NB4 (cell line): Measurements from ENCODE around the gene CNGB1.

ENCODE experiments used
- DNase-seq: peaks from one replicate; pipeline ENCODE4 v3.0.0; 2010; ENCODE audit warnings: low read depth
- H3K4me3 ChIP-seq: one replicate; pipeline ENCODE4 v1.5.1; 2011; ENCODE audit warnings: mild to moderate bottlenecking, low read depth, low read length, moderate library complexity
- CTCF ChIP-seq: IDR thresholded peaks from one replicate; pipeline ENCODE4 v1.5.1; 2012; ENCODE audit warnings: low read depth, low read length
- MAX ChIP-seq: IDR thresholded peaks from 2 replicates; pipeline ENCODE4 v1.6.1; 2011; ENCODE audit warnings: low read depth, low read length
- MYC ChIP-seq: IDR thresholded peaks from 2 replicates; pipeline ENCODE4 v1.6.1; 2011; ENCODE audit warnings: low read depth, low read length
- POLR2A ChIP-seq: IDR thresholded peaks from 2 replicates; pipeline ENCODE4 v1.6.1; 2011; ENCODE audit warnings: mild to moderate bottlenecking; ENCODE audit not compliant: insufficient read length; ENCODE audit errors: extremely low read depth

The CNGB1 gene

DNA sequence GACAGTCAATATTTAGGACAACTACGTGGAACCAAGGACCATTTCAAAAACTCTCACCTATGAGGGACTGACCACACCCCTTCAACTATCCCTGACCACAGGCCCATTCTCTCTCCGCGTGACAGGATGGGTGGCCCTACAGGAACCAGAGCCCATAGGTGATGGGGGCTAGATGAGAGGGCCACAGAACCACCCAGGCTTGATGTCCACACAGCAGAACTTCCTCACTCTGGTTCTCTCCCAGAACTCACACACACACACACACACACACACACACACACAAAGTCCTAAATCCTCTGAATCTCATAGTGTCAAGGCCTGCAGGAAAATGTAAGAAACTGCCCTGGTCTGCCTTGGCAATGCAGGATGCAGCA, 28.1 kb upstream of the CNGB1 start:
- no peak for DNase-seq
- peak overlapping the region; percentile 62 for H3K4me3 ChIP-seq
- TF ChIP-seq POLR2A (no peak), CTCF (no peak), MAX (no peak), MYC (no peak)

DNA sequence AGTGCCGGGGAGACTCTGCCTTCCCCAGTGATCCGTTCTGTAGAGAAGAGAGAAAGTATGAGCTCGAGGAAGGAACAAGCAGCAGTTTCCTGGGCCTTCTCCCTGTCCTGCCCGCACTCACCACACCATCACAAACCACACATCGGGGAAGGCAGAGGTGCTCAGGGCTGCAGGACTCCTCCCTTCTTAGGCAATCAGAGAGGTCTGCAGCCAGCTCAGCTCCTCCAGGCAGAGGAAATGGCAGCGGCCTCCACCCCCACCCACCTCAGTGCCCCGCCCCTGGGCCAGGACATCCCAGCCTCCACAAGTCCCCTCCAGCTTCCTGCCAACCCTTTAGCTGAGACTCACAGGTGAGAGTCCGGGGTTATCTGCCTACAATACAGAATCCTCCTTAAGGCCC, 27.6 kb upstream of the CNGB1 start:
- no peak for TF ChIP-seq CTCF
- peak; percentile 55 for TF ChIP-seq MAX
- peak; percentile 64 for TF ChIP-seq MYC
- TF ChIP-seq POLR2A, result no peak
- peak; percentile 96 for DNase-seq
- H3K4me3 ChIP-seq, result peak overlapping the region; percentile 62

DNA sequence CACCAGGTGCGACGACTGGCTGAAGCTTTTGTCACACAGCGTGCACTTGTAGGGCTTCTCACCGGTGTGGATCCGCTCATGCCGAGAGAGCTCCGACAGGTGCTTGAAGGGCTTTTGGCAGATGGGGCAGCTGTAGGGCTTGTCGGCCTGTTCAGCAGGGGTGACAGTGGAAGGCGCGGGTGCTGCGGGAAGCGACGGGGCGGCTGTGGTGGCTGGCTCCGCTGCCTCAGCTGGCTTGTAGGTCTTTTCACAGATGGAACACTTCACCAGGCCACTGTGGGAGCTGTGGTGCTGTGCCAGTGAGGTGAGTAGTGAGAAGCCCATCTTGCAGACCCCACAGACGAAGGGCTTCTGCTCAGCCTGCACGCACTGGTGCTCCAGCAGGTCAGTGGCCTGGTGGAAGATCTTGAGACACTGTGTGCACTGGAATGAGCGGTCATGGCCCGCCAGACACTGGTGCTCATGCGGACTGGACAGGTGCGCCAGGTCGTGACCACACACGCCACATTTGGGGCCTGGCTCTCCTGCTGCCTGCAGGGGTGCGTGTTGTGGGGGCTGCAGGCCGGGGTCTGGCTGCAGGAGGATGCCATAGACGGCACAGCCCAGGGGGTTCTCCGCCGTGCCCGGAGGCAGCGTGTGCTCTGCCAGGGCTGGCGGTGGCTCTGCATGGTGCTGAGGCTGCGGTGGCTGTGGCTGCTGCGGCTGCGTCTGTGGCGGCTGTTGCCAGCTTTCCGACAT, 26.8 kb upstream of the CNGB1 start:
- no peak for DNase-seq
- H3K4me3 ChIP-seq, result peak overlapping the region; percentile 34
- TF ChIP-seq POLR2A, result no peak
- TF ChIP-seq CTCF, result no peak
- TF ChIP-seq MAX, result no peak
- TF ChIP-seq MYC, result no peak

- TF ChIP-seq POLR2A (no peak), CTCF (no peak), MAX (no peak), MYC (no peak)
- DNase-seq, result no peak
- no peak overlapping the region for H3K4me3 ChIP-seq
These were observed 26.2 kb upstream of the CNGB1 start for GRCh38 chr16:57997176-57997527.

DNA sequence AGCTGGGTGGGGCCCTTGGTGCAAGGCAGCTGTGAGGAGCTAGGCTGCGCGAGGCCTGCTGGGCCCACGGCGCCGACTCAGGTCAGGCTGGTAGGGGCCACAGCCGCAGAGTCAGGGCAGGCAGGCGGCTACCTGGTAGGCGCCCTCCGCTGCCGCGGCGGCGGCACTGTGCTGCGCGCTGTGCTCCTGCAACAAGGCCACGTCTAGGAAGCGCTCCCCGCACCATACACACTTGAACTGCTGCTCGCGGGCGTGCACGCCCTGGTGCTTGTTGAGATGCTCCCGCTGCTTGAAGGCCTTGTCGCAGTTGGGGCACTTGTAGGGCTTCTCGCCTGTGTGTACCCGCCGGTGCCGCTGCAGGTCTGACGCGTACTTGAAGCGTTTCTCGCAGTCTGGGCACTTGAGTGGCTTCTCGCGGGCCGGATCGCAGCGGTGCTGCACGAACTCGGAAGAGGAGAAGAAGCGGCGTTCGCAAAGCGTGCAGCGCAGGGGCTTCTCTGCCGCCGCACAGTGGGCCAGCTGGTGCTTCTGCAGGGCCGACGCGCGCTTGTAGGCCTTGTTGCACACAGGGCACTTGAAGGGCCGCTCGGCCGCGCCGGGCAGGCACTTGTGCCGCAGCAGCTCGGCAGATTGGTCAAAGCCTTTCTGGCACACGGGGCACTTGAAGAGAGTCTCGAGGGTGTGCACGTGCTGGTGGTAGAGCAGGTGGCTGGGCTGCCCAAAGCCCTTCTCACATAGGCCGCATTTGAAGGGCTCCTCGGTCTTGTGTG, 25.7 kb upstream of the CNGB1 start:
- no peak overlapping the region for H3K4me3 ChIP-seq
- TF ChIP-seq POLR2A, result no peak
- TF ChIP-seq MAX, result no peak
- TF ChIP-seq CTCF, result no peak
- TF ChIP-seq MYC, result no peak
- no peak for DNase-seq
